Osteoblast (primary cell): ENCODE results near the gene CFAP58. TPM values are rescaled to one million over a fixed set of nuclear protein-coding genes. Genes with fewer than 3 reads are reported as not detected.

ENCODE experiments used
- DNase-seq: peaks from one replicate; pipeline ENCODE4 v3.0.0; 2011; ENCODE audit warnings: low spot score, mixed read lengths; ENCODE audit not compliant: insufficient read length; ENCODE audit errors: missing footprints
- H2AFZ ChIP-seq: 2 replicates; pipeline ENCODE4 v1.6.0; 2011; ENCODE audit warnings: mild to moderate bottlenecking, low read length
- H3K27ac ChIP-seq: 2 replicates; pipeline ENCODE4 v1.5.1; 2011; ENCODE audit warnings: mild to moderate bottlenecking, low read depth, low read length, moderate library complexity
- H3K27me3 ChIP-seq: 2 replicates; pipeline ENCODE4 v1.6.0; 2012; ENCODE audit warnings: mild to moderate bottlenecking, control low read depth, inconsistent platforms, low read length, moderate library complexity; ENCODE audit not compliant: insufficient read depth
- H3K36me3 ChIP-seq: 2 replicates; pipeline ENCODE4 v1.5.1; 2011; ENCODE audit warnings: mild to moderate bottlenecking, low read length, control low read depth, moderate library complexity; ENCODE audit not compliant: insufficient read depth
- H3K4me1 ChIP-seq: 2 replicates; pipeline ENCODE4 v1.5.1; 2011; ENCODE audit warnings: mild to moderate bottlenecking, low read length, control low read depth, moderate library complexity; ENCODE audit not compliant: insufficient read depth
- H3K4me2 ChIP-seq: 2 replicates; pipeline ENCODE4 v1.6.0; 2011; ENCODE audit warnings: mild to moderate bottlenecking, low read length; ENCODE audit not compliant: insufficient read depth
- H3K4me3 ChIP-seq: fragments of 200-600 bp; sonication (generic); 3 replicates; pipeline ENCODE4 v1.5.1; 2012; ENCODE audit warnings: mild to moderate bottlenecking, low read length, inconsistent platforms; ENCODE audit not compliant: insufficient read depth
- H3K79me2 ChIP-seq: 2 replicates; pipeline ENCODE4 v1.6.0; 2012; ENCODE audit warnings: mild to moderate bottlenecking, low read length, control low read depth, inconsistent platforms; ENCODE audit not compliant: insufficient read depth
- H3K9me3 ChIP-seq: 2 replicates; pipeline ENCODE4 v1.5.1; 2011; ENCODE audit warnings: low read depth, low read length, control low read depth
- H4K20me1 ChIP-seq: 2 replicates; pipeline ENCODE4 v1.6.0; 2012; ENCODE audit warnings: mild to moderate bottlenecking, low read length, control low read depth; ENCODE audit not compliant: insufficient read depth
- CTCF ChIP-seq: IDR thresholded peaks from 2 replicates; pipeline ENCODE4 v1.5.1; 2011; ENCODE audit warnings: mild to moderate bottlenecking, low read depth, low read length, moderate library complexity; ENCODE audit errors: extremely low read depth
- total RNA-seq: library from RNA; depleted of rRNA; stranded (reverse); fragments of >200 nt; gene quantifications from 2 replicates; pipeline ENCODE4 v1.2.3, GENCODE V29; 2012

The CFAP58 gene
- total RNA-seq, 1 donor = 0.36 TPM

GRCh38 chr10:104350127-104350635 lies 3.5 kb upstream of the CFAP58 start:
- Histone ChIP-seq H4K20me1 (no peaks in the 10 kb centered on the region), H2AFZ (peak overlapping the region; percentile 67), H3K4me1 (peaks cover 28% of the 10 kb centered on the region), H3K79me2 (no peaks in the 10 kb centered on the region), H3K27me3 (no peaks in the 10 kb centered on the region), H3K36me3 (no peaks in the 10 kb centered on the region), H3K9me3 (no peaks in the 10 kb centered on the region), H3K27ac (peak overlapping the region; percentile 84), H3K4me2 (peak overlapping the region; percentile 68), H3K4me3 (peak overlapping the region; percentile 44)
- peak; percentile 66 for TF ChIP-seq CTCF
- DNase-seq = peak; percentile 78

GRCh38 chr10:104351061-104351702 lies 2.5 kb upstream of the CFAP58 start:
- H3K27ac ChIP-seq = peak overlapping the region; percentile 84
- peak; percentile 73 for DNase-seq
- no peaks in the 10 kb centered on the region for H3K9me3 ChIP-seq
- H2AFZ ChIP-seq = no peak overlapping the region
- peaks cover 4% of the 10 kb centered on the region for H3K27me3 ChIP-seq
- peak overlapping the region; percentile 38 for H3K4me2 ChIP-seq
- no peak overlapping the region for H3K4me3 ChIP-seq
- peaks cover 28% of the 10 kb centered on the region for H3K4me1 ChIP-seq
- TF ChIP-seq CTCF = no peak
- no peaks in the 10 kb centered on the region for H4K20me1 ChIP-seq
- no peaks in the 10 kb centered on the region for H3K79me2 ChIP-seq
- H3K36me3 ChIP-seq = no peaks in the 10 kb centered on the region

GRCh38 chr10:104351919-104352318 lies 1.7 kb upstream of the CFAP58 start:
- Histone ChIP-seq H4K20me1 (no peaks in the 10 kb centered on the region), H3K4me3 (no peak overlapping the region), H3K4me2 (no peak overlapping the region), H3K36me3 (no peaks in the 10 kb centered on the region), H3K9me3 (no peaks in the 10 kb centered on the region), H2AFZ (no peak overlapping the region), H3K79me2 (no peaks in the 10 kb centered on the region), H3K4me1 (peaks cover 28% of the 10 kb centered on the region), H3K27ac (peak overlapping the region; percentile 84), H3K27me3 (peaks cover 4% of the 10 kb centered on the region)
- TF ChIP-seq CTCF = no peak
- DNase-seq = no peak

- H3K79me2 ChIP-seq = no peaks in the 10 kb centered on the region
- H3K9me3 ChIP-seq = no peaks in the 10 kb centered on the region
- no peak overlapping the region for H3K4me2 ChIP-seq
- no peaks in the 10 kb centered on the region for H3K4me1 ChIP-seq
- H2AFZ ChIP-seq = no peak overlapping the region
- H4K20me1 ChIP-seq = no peaks in the 10 kb centered on the region
- H3K36me3 ChIP-seq = no peaks in the 10 kb centered on the region
- H3K4me3 ChIP-seq = no peak overlapping the region
- TF ChIP-seq CTCF = no peak
- no peak overlapping the region for H3K27ac ChIP-seq
- DNase-seq = no peak
- H3K27me3 ChIP-seq = peaks cover 4% of the 10 kb centered on the region
Measured at GRCh38 chr10:104359811-104360210, 6.2 kb downstream of the CFAP58 start.
